H1 (cell line): ENCODE results near the gene UPF2. TPM values are rescaled to one million over a fixed set of nuclear protein-coding genes. Genes with fewer than 3 reads are reported as not detected.

Experiments
- CTCF ChIA-PET: fragments of 300-600 bp; sonication (Branson Sonifier 250); formaldehyde crosslinking; loops from one replicate; lab custom pipeline; 2021; ENCODE audit not compliant: partially characterized antibody; lab: Charles Lee
- POLR2A ChIA-PET: fragments of 300-600 bp; sonication (Branson Sonifier 250); formaldehyde crosslinking; loops from one replicate; lab custom pipeline; 2021; ENCODE audit warnings: inconsistent platforms; ENCODE audit not compliant: partially characterized antibody; lab: Charles Lee
- DNase-seq, 2 experiments: peaks; one replicate each; pipeline versions ENCODE4 v3.0.0 to v3.0.0-alpha.2; 2010 to 2022; ENCODE audit warnings: low spot score in 2 of 2, low read depth in 1 of 2, mixed read lengths in 1 of 2
- FAIRE-seq: peaks from 2 replicates; lab custom pipeline; 2011; peaks lifted over from hg19 to GRCh38; lab: Jason Lieb, UNC
- H2AFZ ChIP-seq: 2 replicates; pipeline ENCODE4 v1.8.1; 2012; ENCODE audit warnings: low read length, inconsistent platforms
- H2AK5ac ChIP-seq: 2 replicates; pipeline ENCODE4 v1.6.1; 2013; ENCODE audit warnings: low read depth, low read length
- H2BK120ac ChIP-seq: replicated peaks from 2 replicates; pipeline ENCODE3; 2013; ENCODE audit warnings: low read depth, low read length, inconsistent platforms
- H2BK12ac ChIP-seq: 2 replicates; pipeline ENCODE4 v1.6.1; 2013; ENCODE audit warnings: low read depth, low read length
- H2BK15ac ChIP-seq: 2 replicates; pipeline ENCODE4 v1.6.1; 2013; ENCODE audit warnings: low read length
- H2BK20ac ChIP-seq: 2 replicates; pipeline ENCODE4 v1.6.1; 2013; ENCODE audit warnings: low read length
- H2BK5ac ChIP-seq: 2 replicates; pipeline ENCODE4 v1.6.1; 2013; ENCODE audit warnings: low read depth, low read length
- H3K14ac ChIP-seq: 2 replicates; pipeline ENCODE4 v1.6.1; 2013; ENCODE audit warnings: inconsistent platforms; ENCODE audit not compliant: insufficient read length
- H3K18ac ChIP-seq: 2 replicates; pipeline ENCODE4 v1.6.1; 2013; ENCODE audit warnings: low read length; ENCODE audit errors: extremely low read depth
- H3K23ac ChIP-seq: 2 replicates; pipeline ENCODE4 v1.6.1; 2013; ENCODE audit warnings: inconsistent platforms; ENCODE audit not compliant: insufficient read length
- H3K23me2 ChIP-seq: 2 replicates; pipeline ENCODE4 v1.6.1; 2013; ENCODE audit warnings: low read depth, low read length
- H3K27ac ChIP-seq: 2 replicates; pipeline ENCODE4 v1.6.1; 2011; ENCODE audit warnings: low read depth, low read length, inconsistent platforms
- H3K27me3 ChIP-seq, 4 experiments: replicated peaks in 1 of 4; 1 replicate in 1 of 4; 2 replicates in 3 of 4; pipeline versions ENCODE4 v1.6.1 to v1.8.1; 2011 to 2013; ENCODE audit warnings: low read length in 3 of 4, mild to moderate bottlenecking in 3 of 4, inconsistent platforms in 2 of 4, mixed read lengths in 2 of 4, moderate library complexity in 1 of 4; ENCODE audit not compliant: control insufficient read depth in 3 of 4, insufficient read depth in 3 of 4; ENCODE audit errors: extremely low read depth in 1 of 4
- H3K36me3 ChIP-seq, 4 experiments: 2 replicates each; pipeline versions ENCODE4 v1.6.1 to v1.8.1; 2011 to 2013; ENCODE audit warnings: mild to moderate bottlenecking in 4 of 4, low read length in 3 of 4, moderate library complexity in 2 of 4, control low read depth in 1 of 4, inconsistent platforms in 1 of 4; ENCODE audit not compliant: insufficient read depth in 4 of 4, control insufficient read depth in 2 of 4
- H3K4ac ChIP-seq: replicated peaks from 2 replicates; pipeline ENCODE3; 2013; ENCODE audit warnings: low read length, low read depth, mixed read lengths, inconsistent platforms; ENCODE audit not compliant: insufficient read length
- H3K4me1 ChIP-seq, 4 experiments: replicated peaks in 1 of 4; 1 replicate in 1 of 4; 2 replicates in 3 of 4; pipeline versions ENCODE4 v1.6.1 to v1.8.1; 2011 to 2013; ENCODE audit warnings: low read length in 3 of 4, inconsistent platforms in 2 of 4, mixed read lengths in 1 of 4; ENCODE audit not compliant: insufficient read depth in 4 of 4, control insufficient read depth in 3 of 4
- H3K4me2 ChIP-seq, 2 experiments: 2 replicates each; pipeline versions ENCODE4 v1.6.1 to v1.8.1; 2011 to 2013; ENCODE audit warnings: low read depth in 2 of 2, low read length in 2 of 2, control low read depth in 1 of 2, inconsistent platforms in 1 of 2, mild to moderate bottlenecking in 1 of 2; ENCODE audit not compliant: insufficient read depth in 1 of 2
- H3K4me3 ChIP-seq, 4 experiments: fragments of 200-600, 300-600 bp in 1 of 4; sonication (generic), shearing (Covaris generic), sonication (Bioruptor Twin) in 1 of 4; 2 replicates each; pipeline versions ENCODE4 v1.5.1 to v1.8.1; 2011 to 2016; ENCODE audit warnings: low read length in 4 of 4, low read depth in 3 of 4, control low read depth in 2 of 4, inconsistent platforms in 2 of 4, mild to moderate bottlenecking in 2 of 4, mixed read lengths in 1 of 4, moderate library complexity in 1 of 4; ENCODE audit not compliant: insufficient read depth in 2 of 4; ENCODE audit errors: extremely low read depth in 1 of 4
- H3K56ac ChIP-seq: replicated peaks from 2 replicates; pipeline ENCODE3; 2013; ENCODE audit warnings: low read depth, mild to moderate bottlenecking, mixed read lengths, low read length, inconsistent platforms; ENCODE audit not compliant: insufficient read length
- H3K79me1 ChIP-seq: 2 replicates; pipeline ENCODE4 v1.6.1; 2013; ENCODE audit warnings: low read depth, low read length, control low read depth
- H3K79me2 ChIP-seq, 2 experiments: 2 replicates each; pipeline versions ENCODE4 v1.6.1 to v1.8.1; 2012 to 2013; ENCODE audit warnings: low read length in 2 of 2, mild to moderate bottlenecking in 2 of 2, inconsistent platforms in 1 of 2; ENCODE audit not compliant: insufficient read depth in 2 of 2, control insufficient read depth in 1 of 2
- H3K9ac ChIP-seq, 4 experiments: replicated peaks in 1 of 4; 1 replicate in 1 of 4; 2 replicates in 3 of 4; pipeline versions ENCODE4 v1.6.1 to v1.8.1; 2011 to 2013; ENCODE audit warnings: low read depth in 3 of 4, low read length in 3 of 4, control low read depth in 2 of 4, mild to moderate bottlenecking in 2 of 4, moderate library complexity in 2 of 4, inconsistent platforms in 1 of 4; ENCODE audit errors: extremely low read depth in 1 of 4
- H3K9me3 ChIP-seq, 2 experiments: 2 replicates each; pipeline versions ENCODE4 v1.6.1 to v1.8.1; 2012 to 2013; ENCODE audit warnings: mild to moderate bottlenecking in 2 of 2, moderate library complexity in 2 of 2, control low read depth in 1 of 2, inconsistent platforms in 1 of 2, low read depth in 1 of 2, low read length in 1 of 2, mixed read lengths in 1 of 2; ENCODE audit not compliant: insufficient read depth in 2 of 2
- H4K20me1 ChIP-seq, 2 experiments: replicated peaks in 1 of 2; 2 replicates each; pipeline versions ENCODE3 to v1.8.1; 2011 to 2013; ENCODE audit warnings: inconsistent platforms in 2 of 2, low read length in 2 of 2, mild to moderate bottlenecking in 1 of 2; ENCODE audit not compliant: insufficient read depth in 2 of 2, control insufficient read depth in 1 of 2
- H4K5ac ChIP-seq: 2 replicates; pipeline ENCODE4 v1.6.1; 2013; ENCODE audit warnings: low read length, low read depth, mixed read lengths, inconsistent platforms; ENCODE audit not compliant: insufficient read length
- H4K8ac ChIP-seq: 2 replicates; pipeline ENCODE4 v1.8.0; 2013; ENCODE audit warnings: mild to moderate bottlenecking, moderate library complexity, low read length, inconsistent platforms; ENCODE audit not compliant: insufficient read depth; ENCODE audit errors: extremely low read depth
- H4K91ac ChIP-seq: replicated peaks from 2 replicates; pipeline ENCODE3; 2013; ENCODE audit warnings: low read length, mixed read lengths, inconsistent platforms; ENCODE audit not compliant: insufficient read length
- BRCA1 ChIP-seq: IDR thresholded peaks from 2 replicates; pipeline ENCODE4 v1.6.1; 2012; ENCODE audit warnings: low read depth, low read length, improper control_type of control experiment
- FOSL1 ChIP-seq: IDR thresholded peaks from 2 replicates; pipeline ENCODE4 v1.6.1; 2011; ENCODE audit warnings: mild to moderate bottlenecking, low read depth, low read length, moderate library complexity; ENCODE audit not compliant: insufficient read depth
- HDAC2 ChIP-seq, 2 experiments: fragments of 300-600 bp in 1 of 2; sonication (generic) in 1 of 2; IDR thresholded peaks; 2 replicates each; pipeline ENCODE4 v1.6.1; 2011 to 2012; ENCODE audit warnings: low read depth in 2 of 2, low read length in 2 of 2, mild to moderate bottlenecking in 2 of 2, moderate library complexity in 2 of 2, borderline replicate concordance in 1 of 2, inconsistent platforms in 1 of 2
- JUN ChIP-seq: IDR thresholded peaks from 2 replicates; pipeline ENCODE4 v1.6.1; 2011; ENCODE audit warnings: low read depth, mild to moderate bottlenecking, improper control_type of control experiment, low read length
- NRF1 ChIP-seq: IDR thresholded peaks from 2 replicates; pipeline ENCODE4 v1.6.1; 2011; ENCODE audit warnings: mild to moderate bottlenecking, low read depth, low read length, improper control_type of control experiment
- POLR2AphosphoS5 ChIP-seq: IDR thresholded peaks from 2 replicates; pipeline ENCODE4 v1.6.1; 2011; ENCODE audit warnings: low read depth, low read length
- SIX5 ChIP-seq: IDR thresholded peaks from 2 replicates; pipeline ENCODE4 v1.6.1; 2011; ENCODE audit warnings: mild to moderate bottlenecking, low read depth, low read length
- SP1 ChIP-seq: IDR thresholded peaks from 2 replicates; pipeline ENCODE4 v1.6.1; 2011; ENCODE audit warnings: low read depth, low read length
- SP2 ChIP-seq: IDR thresholded peaks from 2 replicates; pipeline ENCODE4 v1.6.1; 2012; ENCODE audit warnings: mild to moderate bottlenecking, low read length, inconsistent platforms
- TBP ChIP-seq: IDR thresholded peaks from 2 replicates; pipeline ENCODE4 v1.6.1; 2011; ENCODE audit warnings: low read depth, low read length, improper control_type of control experiment
- WGBS, 2 experiments: shearing (Covaris generic) in 1 of 2; methylation state at CpG; one replicate each; pipeline versions ENCODE4 v1.1.6 to v1.1.7; 2013 to 2015; ENCODE audit warnings: low lambda C conversion rate in 2 of 2, mixed read lengths in 2 of 2, inconsistent platforms in 1 of 2, low coverage in 1 of 2, missing lambda C conversion rate in 1 of 2; ENCODE audit not compliant: insufficient replicate concordance in 2 of 2, insufficient coverage in 1 of 2, insufficient read length in 1 of 2; ENCODE audit errors: extremely low coverage in 1 of 2, missing lambda C conversion rate in 1 of 2; 5-methylcytosine and 5-hydroxymethylcytosine counted together
- polyA plus RNA-seq, 7 experiments: library from polyadenylated mRNA; depleted of rRNA in 3 of 7; stranded (reverse) in 5 of 7; unstranded in 2 of 7; fragments of >200 nt in 5 of 7; fragments of 200-250 nt in 2 of 7; gene quantifications; 1 replicate in 5 of 7; 2 replicates in 1 of 7; 4 replicates in 1 of 7; pipeline versions ENCODE4 v1.2.1 to v1.2.3, GENCODE V29; 2011 to 2013; ENCODE audit warnings: missing spikeins in 2 of 7, mixed read lengths in 2 of 7
- total RNA-seq: library from RNA; stranded (reverse); fragmentation: NEBNext Ultra II Directional; extraction: Animal tissue kit (Norgen Biotek cat#: 25700); gene quantifications from 2 replicates; pipeline ENCODE4 v1.2.1, GENCODE V29; 2021

The UPF2 gene
- total and polyA plus RNA-seq, 2 of the 8 experiments (the other 6 are each of a cell fraction or from before 2014, with no cell fraction given), result 6.2 to 32.8 TPM

GRCh38 chr10:12061124-12061523, 18.5 kb upstream of the UPF2 start:
- Histone ChIP-seq H3K56ac (no peak overlapping the region), H3K79me1 (no peaks in the 10 kb centered on the region), H2AFZ (no peak overlapping the region), H3K79me2 (no peaks in the 10 kb centered on the region), H3K4me2 (no peak overlapping the region), H3K4ac (no peak overlapping the region), H3K27ac (no peak overlapping the region), H2BK20ac (no peak overlapping the region), H3K9me3 (no peaks in the 10 kb centered on the region), H2BK15ac (no peak overlapping the region), H3K4me1 (peaks cover 0 to 3% (median 0%) of the 10 kb centered on the region in 4 experiments; a peak in 1 of 7 replicates), H4K20me1 (no peaks in the 10 kb centered on the region), H3K23ac (no peak overlapping the region), H4K5ac (no peak overlapping the region), H3K36me3 (no peaks in the 10 kb centered on the region), H3K18ac (no peak overlapping the region), H3K27me3 (no peaks in the 10 kb centered on the region), H4K8ac (no peak overlapping the region), H3K4me3 (no peak overlapping the region), H2BK120ac (no peak overlapping the region), H3K14ac (no peak overlapping the region), H3K9ac (no peak overlapping the region), H2BK12ac (no peak overlapping the region), H3K23me2 (no peaks in the 10 kb centered on the region; the same call in 1 of the 2 replicates), H2BK5ac (no peak overlapping the region), H2AK5ac (no peak overlapping the region), H4K91ac (no peak overlapping the region)
- whole genome bisulfite sequencing, 2 experiments, result 78% methylated on average over 4 of the region's 4 CpGs; no CpG with 5 or more reads in 1 of the 2 experiments
- no peak for TF ChIP-seq HDAC2 (IDR thresholded peaks at IDR 0.05; ENCODE audit: borderline replicate concordance in 1 of 2, low read depth in 2 of 2, low read length in 2 of 2)
- no peak for TF ChIP-seq SIX5
- no peak for TF ChIP-seq NRF1
- TF ChIP-seq BRCA1, result no peak
- no peak for TF ChIP-seq SP2
- TF ChIP-seq POLR2AphosphoS5, result no peak
- no peak for TF ChIP-seq JUN
- no peak for TF ChIP-seq SP1
- TF ChIP-seq FOSL1, result no peak
- no peak for TF ChIP-seq TBP
- FAIRE-seq (no peak), DNase-seq (no peak)
- POLR2A ChIA-PET, result interaction anchor here (0.6 to 1.0 kb wide), 2 partner anchors 9 to 42 kb away, joined by 3 read pairs; no protein-coding TSS in a partner anchor
- CTCF ChIA-PET, result interaction anchor here (0.6 kb wide), 1 partner anchor 687 kb away, joined by 3 read pairs; no protein-coding TSS in a partner anchor
